KOPT-K1 (cell line): ENCODE measurements around the gene CD40.

ENCODE experiments used
- H3K27ac ChIP-seq: fragments of 200-600 bp; sonication (generic); 2 replicates; pipeline ENCODE4 v1.5.1; 2016; ENCODE audit warnings: antibody characterized with exemption, mild to moderate bottlenecking, low read depth, low read length; ENCODE audit not compliant: poor library complexity, severe bottlenecking
- H3K36me3 ChIP-seq: fragments of 200-600 bp; sonication (generic); 2 replicates; pipeline ENCODE4 v1.5.1; 2017; ENCODE audit warnings: antibody characterized with exemption, mild to moderate bottlenecking, low read length, moderate library complexity; ENCODE audit not compliant: insufficient read depth
- H3K9me3 ChIP-seq: fragments of 200-600 bp; sonication (generic); 2 replicates; pipeline ENCODE4 v1.5.1; 2017; ENCODE audit warnings: antibody characterized with exemption, low read length, mild to moderate bottlenecking; ENCODE audit not compliant: insufficient read depth, poor library complexity, severe bottlenecking

The CD40 gene

GRCh38 chr20:46111028-46111835 lies 6.9 kb upstream of the CD40 start:
- no peak overlapping the region for H3K27ac ChIP-seq
- H3K36me3 ChIP-seq, result no peaks in the 10 kb centered on the region
- H3K9me3 ChIP-seq, result no peaks in the 10 kb centered on the region

- H3K27ac ChIP-seq, result no peak overlapping the region
- H3K36me3 ChIP-seq, result no peaks in the 10 kb centered on the region
- no peaks in the 10 kb centered on the region for H3K9me3 ChIP-seq
Observed at GRCh38 chr20:46111836-46112212, 6.3 kb upstream of the CD40 start.

- no peak overlapping the region for H3K27ac ChIP-seq
- no peaks in the 10 kb centered on the region for H3K9me3 ChIP-seq
- H3K36me3 ChIP-seq, result no peaks in the 10 kb centered on the region
Observed at GRCh38 chr20:46112430-46113112, 5.5 kb upstream of the CD40 start.

GRCh38 chr20:46113113-46113470 lies 5.0 kb upstream of the CD40 start:
- Histone ChIP-seq H3K9me3 (no peaks in the 10 kb centered on the region), H3K27ac (no peak overlapping the region), H3K36me3 (no peaks in the 10 kb centered on the region)

- Histone ChIP-seq H3K27ac (no peak overlapping the region), H3K36me3 (no peaks in the 10 kb centered on the region), H3K9me3 (no peaks in the 10 kb centered on the region)
Observed at GRCh38 chr20:46114449-46114848, 3.7 kb upstream of the CD40 start.

- no peaks in the 10 kb centered on the region for H3K36me3 ChIP-seq
- no peak overlapping the region for H3K27ac ChIP-seq
- no peaks in the 10 kb centered on the region for H3K9me3 ChIP-seq
Observed at GRCh38 chr20:46118481-46119020, 437 bp downstream of the CD40 start.

GRCh38 chr20:46119028-46119546 lies 973 bp downstream of the CD40 start:
- no peaks in the 10 kb centered on the region for H3K36me3 ChIP-seq
- no peak overlapping the region for H3K27ac ChIP-seq
- H3K9me3 ChIP-seq, result no peaks in the 10 kb centered on the region

GRCh38 chr20:46119547-46119946 lies 1.4 kb downstream of the CD40 start:
- Histone ChIP-seq H3K36me3 (no peaks in the 10 kb centered on the region), H3K27ac (no peak overlapping the region), H3K9me3 (no peaks in the 10 kb centered on the region)

- no peak overlapping the region for H3K27ac ChIP-seq
- H3K36me3 ChIP-seq, result no peaks in the 10 kb centered on the region
- H3K9me3 ChIP-seq, result no peaks in the 10 kb centered on the region
Observed at GRCh38 chr20:46120136-46120535, 2.0 kb downstream of the CD40 start.

- Histone ChIP-seq H3K27ac (no peak overlapping the region), H3K36me3 (no peaks in the 10 kb centered on the region), H3K9me3 (no peaks in the 10 kb centered on the region)
Observed at GRCh38 chr20:46121184-46121930, 3.2 kb downstream of the CD40 start.

- Histone ChIP-seq H3K36me3 (no peaks in the 10 kb centered on the region), H3K9me3 (no peaks in the 10 kb centered on the region), H3K27ac (no peak overlapping the region)
Observed at GRCh38 chr20:46122071-46122470, 4.0 kb downstream of the CD40 start.

- H3K9me3 ChIP-seq, result no peaks in the 10 kb centered on the region
- no peak overlapping the region for H3K27ac ChIP-seq
- H3K36me3 ChIP-seq, result no peaks in the 10 kb centered on the region
Observed at GRCh38 chr20:46122516-46123481, 4.7 kb downstream of the CD40 start.

- Histone ChIP-seq H3K9me3 (no peaks in the 10 kb centered on the region), H3K27ac (no peak overlapping the region), H3K36me3 (no peaks in the 10 kb centered on the region)
Observed at GRCh38 chr20:46123482-46124245, 5.5 kb downstream of the CD40 start.
